ENCODE results near the gene PDZD4. TPM values are rescaled to one million over a fixed set of nuclear protein-coding genes. Genes with fewer than 3 reads are reported as not detected.

PDZD4 gene
- polyA plus RNA-seq, 1 donor = 10.5 TPM

- no CpG with 5 or more reads among the region's 23 CpGs for WGBS (ENCODE audit: insufficient coverage, low lambda C conversion rate)
- no peaks in the 10 kb centered on the region for H3K4me1 ChIP-seq (ENCODE audit: control insufficient read depth, insufficient read depth, low read length)
- no peak for DNase-seq
- H3K27ac ChIP-seq (ENCODE audit: low read length) = no peak overlapping the region
- H3K36me3 ChIP-seq (ENCODE audit: control insufficient read depth, insufficient read depth, low read length) = no peaks in the 10 kb centered on the region
- H3K4me3 ChIP-seq (ENCODE audit: low read length) = no peak overlapping the region
- no peaks in the 10 kb centered on the region for H3K9me3 ChIP-seq (ENCODE audit: control insufficient read depth, low read depth, low read length)
- peaks cover 46% of the 10 kb centered on the region for H3K27me3 ChIP-seq (ENCODE audit: control insufficient read depth, insufficient read depth, low read length)
Measured at GRCh38 chrX:153831429-153832150, 1.2 kb upstream of the PDZD4 start.

DNA sequence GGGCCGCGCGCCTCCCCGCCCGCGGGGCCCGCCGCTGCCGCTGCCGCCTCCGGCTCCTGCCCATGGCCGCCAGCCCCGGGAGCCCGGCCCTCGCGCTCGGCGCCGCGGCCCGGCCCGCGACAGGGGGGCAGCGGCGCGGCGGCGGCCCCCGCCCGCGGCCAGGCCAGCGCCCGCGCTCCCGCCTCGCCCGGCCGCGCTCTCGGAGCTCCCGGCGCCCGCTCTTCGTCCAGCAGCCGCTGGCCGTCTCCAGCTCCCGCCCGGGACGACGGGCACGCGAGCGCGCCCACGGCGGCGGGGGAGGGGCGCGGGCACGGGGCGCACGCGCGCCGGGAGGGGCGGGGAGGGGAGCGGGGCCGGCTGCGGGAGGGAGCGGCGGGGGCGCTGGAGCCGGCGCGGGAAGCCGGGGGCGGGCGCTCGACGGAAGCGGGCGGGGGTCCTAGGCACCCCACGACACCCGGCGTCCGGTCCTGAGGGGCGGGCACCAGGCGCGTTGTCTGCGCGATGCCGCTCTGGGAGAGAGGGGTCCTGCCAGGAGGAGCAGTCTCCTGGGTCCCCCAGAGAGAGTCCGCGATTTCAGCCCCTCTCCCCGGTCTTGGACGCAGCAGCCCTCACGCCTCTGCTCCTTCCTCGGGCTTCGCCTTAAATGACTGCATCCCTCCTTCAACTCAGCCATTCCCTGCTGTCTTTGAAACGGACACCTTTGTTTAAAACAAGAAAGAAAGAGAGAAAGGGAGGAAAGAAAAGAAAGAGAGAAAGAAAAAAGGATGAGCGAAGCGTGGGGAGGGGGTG, 490 bp upstream of the PDZD4 start:
- H3K4me1 ChIP-seq (ENCODE audit: control insufficient read depth, insufficient read depth, low read length) = no peaks in the 10 kb centered on the region
- H3K27ac ChIP-seq (ENCODE audit: low read length) = no peak overlapping the region
- DNase-seq = no peak
- no peaks in the 10 kb centered on the region for H3K9me3 ChIP-seq (ENCODE audit: control insufficient read depth, low read depth, low read length)
- H3K4me3 ChIP-seq (ENCODE audit: low read length) = no peak overlapping the region
- H3K27me3 ChIP-seq (ENCODE audit: control insufficient read depth, insufficient read depth, low read length) = peaks cover 46% of the 10 kb centered on the region
- no peaks in the 10 kb centered on the region for H3K36me3 ChIP-seq (ENCODE audit: control insufficient read depth, insufficient read depth, low read length)
- WGBS (ENCODE audit: insufficient coverage, low lambda C conversion rate) = no CpG with 5 or more reads among the region's 102 CpGs

GRCh38 chrX:153829549-153829798, 870 bp downstream of the PDZD4 start:
- Histone ChIP-seq H3K4me1 (ENCODE audit: control insufficient read depth, insufficient read depth, low read length) (no peaks in the 10 kb centered on the region), H3K36me3 (ENCODE audit: control insufficient read depth, insufficient read depth, low read length) (no peaks in the 10 kb centered on the region), H3K27me3 (ENCODE audit: control insufficient read depth, insufficient read depth, low read length) (peaks cover 46% of the 10 kb centered on the region), H3K4me3 (ENCODE audit: low read length) (no peak overlapping the region), H3K9me3 (ENCODE audit: control insufficient read depth, low read depth, low read length) (no peaks in the 10 kb centered on the region), H3K27ac (ENCODE audit: low read length) (no peak overlapping the region)
- no CpG with 5 or more reads among the region's 27 CpGs for WGBS (ENCODE audit: insufficient coverage, low lambda C conversion rate)
- DNase-seq = no peak

DNA sequence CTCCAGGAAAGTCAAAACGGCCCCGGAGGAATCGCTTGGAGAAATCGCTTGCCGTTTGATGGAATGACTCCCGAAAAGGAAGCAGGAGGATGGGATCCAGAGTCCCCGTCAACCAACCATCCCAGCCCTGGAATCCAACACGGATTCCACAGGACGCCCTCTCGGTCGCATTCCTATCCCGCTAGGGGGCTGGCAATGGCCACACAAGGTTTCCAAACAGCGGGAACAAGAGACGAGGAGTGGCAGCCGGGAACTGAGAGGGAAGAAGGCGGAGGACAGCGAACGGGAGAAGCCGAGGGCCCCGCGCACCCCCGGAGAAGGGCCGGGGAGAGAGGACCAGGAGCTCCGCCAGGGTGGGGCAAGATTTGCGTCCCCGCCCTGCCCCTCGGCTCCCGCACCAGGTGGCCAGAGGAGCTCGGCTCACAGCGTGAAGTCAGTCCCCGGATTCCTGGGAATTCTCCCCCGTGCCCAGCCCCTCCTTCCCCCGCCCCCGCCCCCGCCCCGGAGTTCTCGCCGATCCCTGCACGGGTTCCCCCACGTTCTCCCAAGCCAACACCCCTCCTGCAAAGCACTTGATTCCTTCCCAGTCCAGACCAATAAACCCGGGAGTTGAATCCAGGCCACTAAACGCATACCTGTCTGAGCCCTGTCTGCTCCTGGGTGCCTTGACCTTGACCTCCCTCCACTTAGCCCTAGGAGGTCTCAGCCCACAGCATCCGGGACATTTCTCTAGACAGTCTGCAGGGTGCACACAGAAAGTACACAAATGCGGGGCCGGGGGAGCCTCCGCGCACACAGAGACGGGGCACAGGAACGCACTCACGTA, 1.4 kb downstream of the PDZD4 start:
- Histone ChIP-seq H3K36me3 (ENCODE audit: control insufficient read depth, insufficient read depth, low read length) (no peaks in the 10 kb centered on the region), H3K27me3 (ENCODE audit: control insufficient read depth, insufficient read depth, low read length) (peaks cover 46% of the 10 kb centered on the region), H3K27ac (ENCODE audit: low read length) (no peak overlapping the region), H3K9me3 (ENCODE audit: control insufficient read depth, low read depth, low read length) (no peaks in the 10 kb centered on the region), H3K4me1 (ENCODE audit: control insufficient read depth, insufficient read depth, low read length) (no peaks in the 10 kb centered on the region), H3K4me3 (ENCODE audit: low read length) (no peak overlapping the region)
- WGBS (ENCODE audit: insufficient coverage, low lambda C conversion rate) = no CpG with 5 or more reads among the region's 50 CpGs
- DNase-seq = no peak

GRCh38 chrX:153828308-153828707, 2.0 kb downstream of the PDZD4 start:
- Histone ChIP-seq H3K4me3 (ENCODE audit: low read length) (no peak overlapping the region), H3K36me3 (ENCODE audit: control insufficient read depth, insufficient read depth, low read length) (no peaks in the 10 kb centered on the region), H3K27me3 (ENCODE audit: control insufficient read depth, insufficient read depth, low read length) (peaks cover 46% of the 10 kb centered on the region), H3K9me3 (ENCODE audit: control insufficient read depth, low read depth, low read length) (no peaks in the 10 kb centered on the region), H3K4me1 (ENCODE audit: control insufficient read depth, insufficient read depth, low read length) (no peaks in the 10 kb centered on the region), H3K27ac (ENCODE audit: low read length) (no peak overlapping the region)
- no CpG with 5 or more reads among the region's 17 CpGs for WGBS (ENCODE audit: insufficient coverage, low lambda C conversion rate)
- DNase-seq = no peak

- H3K4me3 ChIP-seq (ENCODE audit: low read length) = no peak overlapping the region
- H3K27ac ChIP-seq (ENCODE audit: low read length) = no peak overlapping the region
- no peaks in the 10 kb centered on the region for H3K4me1 ChIP-seq (ENCODE audit: control insufficient read depth, insufficient read depth, low read length)
- H3K36me3 ChIP-seq (ENCODE audit: control insufficient read depth, insufficient read depth, low read length) = no peaks in the 10 kb centered on the region
- DNase-seq = no peak
- no peaks in the 10 kb centered on the region for H3K9me3 ChIP-seq (ENCODE audit: control insufficient read depth, low read depth, low read length)
- H3K27me3 ChIP-seq (ENCODE audit: control insufficient read depth, insufficient read depth, low read length) = peaks cover 43% of the 10 kb centered on the region
- no CpG with 5 or more reads among the region's 9 CpGs for WGBS (ENCODE audit: insufficient coverage, low lambda C conversion rate)
Measured at GRCh38 chrX:153827903-153828302, 2.4 kb downstream of the PDZD4 start.

DNA sequence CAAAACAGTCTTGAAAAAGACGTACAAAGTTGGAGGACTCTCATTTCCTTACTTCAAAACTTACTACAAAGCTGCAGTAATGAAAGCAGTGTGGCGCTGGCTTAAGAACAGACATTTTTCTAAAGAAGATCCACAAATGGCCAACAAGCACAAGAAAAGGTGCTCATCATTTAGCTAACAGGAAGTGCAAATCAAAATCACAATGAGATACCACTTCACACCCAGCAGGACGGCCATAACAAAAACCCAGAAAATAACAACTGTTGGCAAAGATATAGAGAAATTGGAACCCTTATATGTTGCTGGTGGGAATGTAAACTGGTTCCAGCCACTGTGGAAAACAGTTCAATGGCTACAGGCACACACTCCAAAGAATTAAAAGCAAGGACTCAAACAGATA, 3.3 kb downstream of the PDZD4 start:
- no peaks in the 10 kb centered on the region for H3K4me1 ChIP-seq (ENCODE audit: control insufficient read depth, insufficient read depth, low read length)
- no peaks in the 10 kb centered on the region for H3K36me3 ChIP-seq (ENCODE audit: control insufficient read depth, insufficient read depth, low read length)
- no CpG with 5 or more reads among the region's 3 CpGs for WGBS (ENCODE audit: insufficient coverage, low lambda C conversion rate)
- no peak for DNase-seq
- peaks cover 35% of the 10 kb centered on the region for H3K27me3 ChIP-seq (ENCODE audit: control insufficient read depth, insufficient read depth, low read length)
- H3K9me3 ChIP-seq (ENCODE audit: control insufficient read depth, low read depth, low read length) = no peaks in the 10 kb centered on the region
- no peak overlapping the region for H3K27ac ChIP-seq (ENCODE audit: low read length)
- no peak overlapping the region for H3K4me3 ChIP-seq (ENCODE audit: low read length)

DNA sequence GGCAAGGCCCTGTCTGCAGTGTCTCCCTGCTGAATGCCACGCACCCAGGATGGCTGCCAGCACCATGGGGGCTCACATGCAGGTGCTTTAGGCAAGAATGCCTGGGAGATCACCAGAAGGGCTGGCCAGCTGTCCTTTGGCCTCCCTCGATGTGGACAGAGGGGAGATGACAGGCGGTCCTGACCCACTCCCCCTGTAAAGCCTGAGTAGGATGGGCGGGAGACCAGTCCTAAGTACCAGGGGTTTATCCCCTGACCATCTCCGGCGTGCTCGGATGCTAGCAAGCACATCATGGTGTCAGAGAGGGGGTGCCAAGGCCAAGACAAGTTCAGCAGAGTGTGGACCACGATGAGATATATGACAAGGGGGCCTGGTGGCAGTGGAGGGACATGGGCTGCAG, 5.3 kb downstream of the PDZD4 start:
- Histone ChIP-seq H3K4me3 (ENCODE audit: low read length) (no peak overlapping the region), H3K4me1 (ENCODE audit: control insufficient read depth, insufficient read depth, low read length) (no peaks in the 10 kb centered on the region), H3K27me3 (ENCODE audit: control insufficient read depth, insufficient read depth, low read length) (peaks cover 25% of the 10 kb centered on the region), H3K36me3 (ENCODE audit: control insufficient read depth, insufficient read depth, low read length) (no peaks in the 10 kb centered on the region), H3K9me3 (ENCODE audit: control insufficient read depth, low read depth, low read length) (no peaks in the 10 kb centered on the region), H3K27ac (ENCODE audit: low read length) (no peak overlapping the region)
- DNase-seq = no peak
- WGBS (ENCODE audit: insufficient coverage, low lambda C conversion rate) = no CpG with 5 or more reads among the region's 8 CpGs

GRCh38 chrX:153824348-153824747, 6.0 kb downstream of the PDZD4 start:
- H3K27me3 ChIP-seq (ENCODE audit: control insufficient read depth, insufficient read depth, low read length) = peaks cover 24% of the 10 kb centered on the region
- no peaks in the 10 kb centered on the region for H3K9me3 ChIP-seq (ENCODE audit: control insufficient read depth, low read depth, low read length)
- no peak for DNase-seq
- H3K4me1 ChIP-seq (ENCODE audit: control insufficient read depth, insufficient read depth, low read length) = peaks cover 4% of the 10 kb centered on the region
- no peak overlapping the region for H3K27ac ChIP-seq (ENCODE audit: low read length)
- no peak overlapping the region for H3K4me3 ChIP-seq (ENCODE audit: low read length)
- no CpG with 5 or more reads among the region's 10 CpGs for WGBS (ENCODE audit: insufficient coverage, low lambda C conversion rate)
- no peaks in the 10 kb centered on the region for H3K36me3 ChIP-seq (ENCODE audit: control insufficient read depth, insufficient read depth, low read length)

GRCh38 chrX:153821066-153821465, 9.3 kb downstream of the PDZD4 start:
- Histone ChIP-seq H3K4me3 (ENCODE audit: low read length) (no peak overlapping the region), H3K4me1 (ENCODE audit: control insufficient read depth, insufficient read depth, low read length) (peaks cover 4% of the 10 kb centered on the region), H3K27ac (ENCODE audit: low read length) (no peak overlapping the region), H3K9me3 (ENCODE audit: control insufficient read depth, low read depth, low read length) (no peaks in the 10 kb centered on the region), H3K27me3 (ENCODE audit: control insufficient read depth, insufficient read depth, low read length) (peaks cover 7% of the 10 kb centered on the region), H3K36me3 (ENCODE audit: control insufficient read depth, insufficient read depth, low read length) (no peaks in the 10 kb centered on the region)
- no peak for DNase-seq
- no CpG with 5 or more reads among the region's 9 CpGs for WGBS (ENCODE audit: insufficient coverage, low lambda C conversion rate)

All from large intestine (tissue), 3 donors.